Measurements from ENCODE around the gene NR1H2. TPM values are rescaled to one million over a fixed set of nuclear protein-coding genes. Genes with fewer than 3 reads are reported as not detected.
A peak's percentile ranks its signal among the peaks of the same experiment; 100 is the strongest.
"Not testable (repeated sequence)": the region's sequence is repeated elsewhere in the genome, so short reads cannot be mapped to it uniquely, and the experiment has no call there.

The NR1H2 gene
- total RNA-seq, 2 donors from 2014 or later: 113 to 138 TPM

GRCh38 chr19:50384685-50385535 is 8.7 kb downstream of the NR1H2 start:
- H3K4me1 ChIP-seq (ENCODE audit: control insufficient read depth in 1 of 2, low read depth in 2 of 2): peaks cover 6 to 18% of the 10 kb centered on the region in 2 donors
- TF ChIP-seq CTCF (IDR thresholded peaks at IDR 0.05): no peak
- H3K9me3 ChIP-seq: no peaks in the 10 kb centered on the region
- DNase-seq (ENCODE audit: low spot score) (no peak), ATAC-seq (ENCODE audit: insufficient number of reproducible peaks, low FRiP score, low read depth) (no peak)
- peaks cover 24% of the 10 kb centered on the region for H3K36me3 ChIP-seq
- no peaks in the 10 kb centered on the region for H3K27me3 ChIP-seq (replicated peaks; ENCODE audit: insufficient read depth)
- peak overlapping the region; percentile 59 to 65 for H3K27ac ChIP-seq
- H3K4me3 ChIP-seq: peak overlapping the region; percentile 76

- H3K4me1 ChIP-seq (ENCODE audit: control insufficient read depth in 1 of 2, low read depth in 2 of 2): peaks cover 6 to 18% of the 10 kb centered on the region in 2 donors
- no peaks in the 10 kb centered on the region for H3K27me3 ChIP-seq (replicated peaks; ENCODE audit: insufficient read depth)
- H3K9me3 ChIP-seq: no peaks in the 10 kb centered on the region
- TF ChIP-seq CTCF (IDR thresholded peaks at IDR 0.05): no peak
- H3K27ac ChIP-seq: no peak overlapping the region
- no peak for DNase-seq (ENCODE audit: low spot score)
- no peak for ATAC-seq (ENCODE audit: insufficient number of reproducible peaks, low FRiP score, low read depth)
- H3K36me3 ChIP-seq: peaks cover 5% of the 10 kb centered on the region
- no peak overlapping the region for H3K4me3 ChIP-seq
These were observed 11.1 kb downstream of the NR1H2 start for GRCh38 chr19:50387176-50387867.

GRCh38 chr19:50387868-50388245 is 11.6 kb downstream of the NR1H2 start:
- Histone ChIP-seq H3K27ac (no peak overlapping the region), H3K4me3 (no peak overlapping the region), H3K9me3 (no peaks in the 10 kb centered on the region), H3K4me1 (ENCODE audit: control insufficient read depth in 1 of 2, low read depth in 2 of 2) (peaks cover 6 to 18% of the 10 kb centered on the region in 2 donors), H3K36me3 (peaks cover 3% of the 10 kb centered on the region), H3K27me3 (replicated peaks; ENCODE audit: insufficient read depth) (no peaks in the 10 kb centered on the region)
- TF ChIP-seq CTCF (IDR thresholded peaks at IDR 0.05): no peak
- no peak for ATAC-seq (ENCODE audit: insufficient number of reproducible peaks, low FRiP score, low read depth)
- DNase-seq (ENCODE audit: low spot score): no peak

- H3K4me1 ChIP-seq (ENCODE audit: control insufficient read depth in 1 of 2, low read depth in 2 of 2); H3K27me3 ChIP-seq (replicated peaks; ENCODE audit: insufficient read depth); H3K4me3 ChIP-seq; DNase-seq (ENCODE audit: low spot score); ATAC-seq (ENCODE audit: insufficient number of reproducible peaks, low FRiP score, low read depth); H3K9me3 ChIP-seq; H3K36me3 ChIP-seq; H3K27ac ChIP-seq: not testable (repeated sequence)
These were observed 14.0 kb downstream of the NR1H2 start for GRCh38 chr19:50390295-50390694.

GRCh38 chr19:50390952-50391351 is 14.7 kb downstream of the NR1H2 start:
- H3K27ac ChIP-seq; DNase-seq (ENCODE audit: low spot score); ATAC-seq (ENCODE audit: insufficient number of reproducible peaks, low FRiP score, low read depth); H3K27me3 ChIP-seq (replicated peaks; ENCODE audit: insufficient read depth); H3K4me1 ChIP-seq (ENCODE audit: control insufficient read depth in 1 of 2, low read depth in 2 of 2); H3K4me3 ChIP-seq; H3K36me3 ChIP-seq; H3K9me3 ChIP-seq: not testable (repeated sequence)

GRCh38 chr19:50392759-50393158 is 16.5 kb downstream of the NR1H2 start:
- Histone ChIP-seq H3K36me3 (peaks cover 3% of the 10 kb centered on the region), H3K27me3 (replicated peaks; ENCODE audit: insufficient read depth) (no peaks in the 10 kb centered on the region), H3K4me3 (no peak overlapping the region), H3K9me3 (no peaks in the 10 kb centered on the region), H3K27ac (no peak overlapping the region), H3K4me1 (ENCODE audit: control insufficient read depth in 1 of 2, low read depth in 2 of 2) (no peaks in the 10 kb centered on the region)
- no peak for TF ChIP-seq CTCF (IDR thresholded peaks at IDR 0.05)
- ATAC-seq (ENCODE audit: insufficient number of reproducible peaks, low FRiP score, low read depth): no peak
- DNase-seq (ENCODE audit: low spot score): no peak
